Uterus (tissue), 4 donors: ENCODE measurements around the gene FILIP1. TPM values are rescaled to one million over a fixed set of nuclear protein-coding genes. Genes with fewer than 3 reads are reported as not detected.
A peak's percentile ranks its signal among the peaks of the same experiment; 100 is the strongest.

ENCODE experiments used
- DNase-seq, 2 donors: peaks; one replicate each; pipeline ENCODE4 v3.0.0-alpha.2; 2019 to 2020
- H3K27ac ChIP-seq, 2 donors: fragments of 200-600 bp; sonication (generic); 1 replicate in 1 of 2; 2 replicates in 1 of 2; pipeline ENCODE4 v1.5.1; 2016 to 2018
- H3K27me3 ChIP-seq, 2 donors: fragments of 200-600 bp; sonication (generic); one replicate each; pipeline ENCODE4 v1.5.1; 2018 to 2019; ENCODE audit warnings: control low read depth in 1 of 2
- H3K36me3 ChIP-seq, 2 donors: fragments of 200-600 bp; sonication (generic); one replicate each; pipeline ENCODE4 v1.5.1; 2019; ENCODE audit warnings: control low read depth in 1 of 2
- H3K4me1 ChIP-seq, 2 donors: fragments of 200-600 bp; sonication (generic); one replicate each; pipeline ENCODE4 v1.5.1; 2018 to 2019; ENCODE audit warnings: control low read depth in 1 of 2
- H3K4me3 ChIP-seq, 2 donors: fragments of 200-600 bp; sonication (generic); 1 replicate in 1 of 2; 2 replicates in 1 of 2; pipeline ENCODE4 v1.5.1; 2018 to 2019; ENCODE audit warnings: mild to moderate bottlenecking in 1 of 2
- H3K9me3 ChIP-seq, 2 donors: fragments of 200-600 bp; sonication (generic); one replicate each; pipeline ENCODE4 v1.5.1; 2019; ENCODE audit warnings: control low read depth in 1 of 2
- POLR2A ChIP-seq, 2 donors: fragments of 450-650 bp; IDR thresholded peaks; one replicate each; pipeline ENCODE4 v1.6.1; 2016; ENCODE audit warnings: antibody characterized with exemption in 2 of 2, mild to moderate bottlenecking in 1 of 2, moderate library complexity in 1 of 2
- intact Hi-C: fragments of 100-400 bp; cut with DNase I; formaldehyde crosslinking; loops from one replicate; pipeline ENCODE4 v1.15.1; 2023; ENCODE audit warnings: low total_unique reads
- total RNA-seq, 4 donors: library from RNA; depleted of rRNA in 3 of 4; stranded (reverse); fragments of >200 nt in 3 of 4; gene quantifications; one replicate each; pipeline versions ENCODE4 v1.1.0 to v1.2.4, GENCODE V29; 2014 to 2023
- TF ChIP-seq, protein P1 (sequence below), 4 experiments: fragments of 200-600 bp in 2 of 4; fragments of 450-650 bp in 2 of 4; sonication (generic) in 2 of 4; IDR thresholded peaks; one replicate each; pipeline ENCODE4 v1.5.1; 2016 to 2019; ENCODE audit warnings: antibody characterized with exemption in 4 of 4, mild to moderate bottlenecking in 2 of 4, moderate library complexity in 1 of 4
- donor health status: DM: yes; HTN: yes; CAD: no.

Gene FILIP1
- total RNA-seq, 4 donors from 2014 or later, result 4.7 to 23.1 (median 12.5) TPM

DNA sequence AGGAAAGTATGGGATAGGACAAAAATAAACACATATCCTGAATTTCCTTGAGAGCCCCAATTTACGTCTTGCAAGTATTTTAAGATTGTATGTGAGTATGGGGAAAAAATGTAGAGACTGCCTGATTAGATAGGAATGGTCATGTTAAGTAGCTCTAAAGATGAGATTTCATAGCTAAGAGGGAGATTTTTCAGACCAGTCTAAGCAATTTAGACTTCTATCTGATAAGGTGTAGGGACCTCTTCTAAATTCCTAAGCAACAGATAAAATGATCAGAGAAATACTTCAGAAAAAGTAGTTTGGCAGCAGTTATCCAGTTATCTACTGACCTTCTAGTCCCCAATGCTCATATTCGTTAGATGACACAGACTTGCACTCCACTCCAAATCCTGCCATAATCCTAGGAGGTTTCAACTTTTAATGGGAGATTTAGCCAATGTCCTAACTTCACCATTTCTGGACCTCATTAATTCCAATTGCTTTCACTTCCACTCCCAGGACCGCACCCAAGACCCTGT, 90.0 kb downstream of the FILIP1 start:
- no peak overlapping the region for H3K4me3 ChIP-seq
- intact Hi-C loops, result no loop called here
- H3K4me1 ChIP-seq, result no peaks in the 10 kb centered on the region
- no peaks in the 10 kb centered on the region for H3K36me3 ChIP-seq
- DNase-seq, result no peak
- no peaks in the 10 kb centered on the region for H3K9me3 ChIP-seq
- H3K27me3 ChIP-seq, result no peaks in the 10 kb centered on the region
- H3K27ac ChIP-seq, result no peak overlapping the region
- TF ChIP-seq POLR2A (IDR thresholded peaks at IDR 0.05), result no peak
- TF ChIP-seq, protein P1, sequence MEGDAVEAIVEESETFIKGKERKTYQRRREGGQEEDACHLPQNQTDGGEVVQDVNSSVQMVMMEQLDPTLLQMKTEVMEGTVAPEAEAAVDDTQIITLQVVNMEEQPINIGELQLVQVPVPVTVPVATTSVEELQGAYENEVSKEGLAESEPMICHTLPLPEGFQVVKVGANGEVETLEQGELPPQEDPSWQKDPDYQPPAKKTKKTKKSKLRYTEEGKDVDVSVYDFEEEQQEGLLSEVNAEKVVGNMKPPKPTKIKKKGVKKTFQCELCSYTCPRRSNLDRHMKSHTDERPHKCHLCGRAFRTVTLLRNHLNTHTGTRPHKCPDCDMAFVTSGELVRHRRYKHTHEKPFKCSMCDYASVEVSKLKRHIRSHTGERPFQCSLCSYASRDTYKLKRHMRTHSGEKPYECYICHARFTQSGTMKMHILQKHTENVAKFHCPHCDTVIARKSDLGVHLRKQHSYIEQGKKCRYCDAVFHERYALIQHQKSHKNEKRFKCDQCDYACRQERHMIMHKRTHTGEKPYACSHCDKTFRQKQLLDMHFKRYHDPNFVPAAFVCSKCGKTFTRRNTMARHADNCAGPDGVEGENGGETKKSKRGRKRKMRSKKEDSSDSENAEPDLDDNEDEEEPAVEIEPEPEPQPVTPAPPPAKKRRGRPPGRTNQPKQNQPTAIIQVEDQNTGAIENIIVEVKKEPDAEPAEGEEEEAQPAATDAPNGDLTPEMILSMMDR (IDR thresholded peaks at IDR 0.05), result no peak

DNA sequence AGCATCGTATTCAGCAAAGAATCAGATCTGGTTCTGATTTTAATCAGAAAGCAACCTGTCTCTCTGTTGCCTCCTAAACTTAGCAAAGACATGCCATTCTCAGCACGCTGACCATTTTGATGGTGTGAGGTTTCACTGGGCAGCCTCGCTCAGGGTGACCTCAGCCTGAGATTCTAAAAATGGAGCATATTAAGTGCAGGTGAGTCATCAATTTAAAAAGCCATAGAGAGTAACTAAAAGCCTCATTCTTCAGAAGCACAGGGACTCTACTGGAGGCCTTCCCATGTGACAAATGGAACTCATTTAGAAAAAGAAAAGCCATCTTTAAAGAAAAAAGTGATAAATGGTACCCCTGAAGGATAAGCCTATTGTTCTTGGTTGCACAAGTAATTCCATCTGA, 91.3 kb downstream of the FILIP1 start:
- intact Hi-C loops, result no loop called here
- Histone ChIP-seq H3K27ac (peak overlapping the region; percentile 48 to 52), H3K9me3 (no peaks in the 10 kb centered on the region), H3K4me3 (no peak overlapping the region), H3K4me1 (no peaks in the 10 kb centered on the region), H3K36me3 (no peaks in the 10 kb centered on the region), H3K27me3 (no peaks in the 10 kb centered on the region)
- TF ChIP-seq, protein P1 (IDR thresholded peaks at IDR 0.05), result no peak
- TF ChIP-seq POLR2A (IDR thresholded peaks at IDR 0.05), result no peak
- DNase-seq, result peak; percentile 36 to 58

DNA sequence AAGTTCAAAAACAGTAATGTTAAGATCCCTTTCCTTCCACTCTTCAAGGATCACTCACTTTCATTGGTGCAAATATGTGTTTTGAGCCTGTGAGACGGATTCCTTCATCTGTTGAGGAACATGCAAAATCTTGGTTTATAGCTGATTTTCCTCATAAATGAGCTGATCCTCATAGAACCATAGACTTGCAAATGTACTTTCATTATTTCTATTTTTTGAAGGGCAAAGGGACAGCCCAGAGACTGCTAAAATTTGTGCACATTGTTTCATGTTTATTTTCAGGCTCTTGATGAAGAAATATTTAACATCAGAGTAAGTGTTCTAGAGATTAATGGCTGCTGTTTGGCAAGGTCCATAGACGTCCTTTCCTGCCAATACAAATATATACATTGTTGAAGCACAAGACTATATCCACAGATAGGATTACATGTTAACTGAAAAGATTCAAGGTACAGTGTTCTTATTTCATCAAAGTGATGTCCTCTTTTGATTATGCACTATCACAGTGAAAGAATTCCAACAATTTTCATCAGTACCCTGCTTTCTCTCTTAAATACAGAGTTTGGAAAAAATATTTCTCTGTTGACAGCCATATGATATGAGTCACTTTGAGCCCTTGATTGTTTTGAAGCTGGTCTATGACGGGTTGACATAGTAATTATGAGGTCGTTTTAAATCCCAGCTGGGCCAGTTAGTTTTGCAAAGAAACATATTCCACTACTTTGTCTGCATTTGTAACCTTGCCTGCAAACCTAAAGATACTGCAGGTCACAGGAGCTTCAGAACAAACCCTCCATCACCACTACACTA, 95.7 kb downstream of the FILIP1 start:
- Histone ChIP-seq H3K36me3 (no peaks in the 10 kb centered on the region), H3K4me1 (no peaks in the 10 kb centered on the region), H3K9me3 (no peaks in the 10 kb centered on the region), H3K4me3 (no peak overlapping the region), H3K27me3 (no peaks in the 10 kb centered on the region), H3K27ac (no peak overlapping the region)
- DNase-seq, result no peak
- TF ChIP-seq, protein P1 (IDR thresholded peaks at IDR 0.05), result no peak
- TF ChIP-seq POLR2A (IDR thresholded peaks at IDR 0.05), result no peak
- intact Hi-C loops, result no loop called here

DNA sequence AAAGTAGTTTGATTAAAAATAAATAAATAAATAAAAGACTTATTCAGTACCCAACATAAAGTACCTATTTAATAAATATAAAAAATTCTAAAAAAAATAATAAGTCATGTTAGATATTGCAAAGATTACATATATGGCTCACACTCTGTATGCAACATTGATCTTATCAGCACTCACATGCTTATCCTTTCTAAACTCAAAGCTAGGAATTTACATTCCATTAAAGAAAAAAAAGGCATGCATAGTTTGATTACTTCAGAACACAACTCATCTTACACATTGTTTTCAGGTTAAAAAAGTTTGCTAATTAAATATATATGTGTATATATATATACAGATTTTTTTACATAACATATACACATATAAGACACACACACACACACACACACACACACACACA, 96.4 kb downstream of the FILIP1 start:
- no peaks in the 10 kb centered on the region for H3K9me3 ChIP-seq

More for the DNA sequence above, 96.4 kb downstream of the FILIP1 start:
- H3K4me1 ChIP-seq, result no peaks in the 10 kb centered on the region
- no peak for DNase-seq
- H3K27ac ChIP-seq, result no peak overlapping the region
- H3K4me3 ChIP-seq, result no peak overlapping the region
- no peaks in the 10 kb centered on the region for H3K27me3 ChIP-seq
- intact Hi-C loops, result no loop called here
- TF ChIP-seq, protein P1 (IDR thresholded peaks at IDR 0.05), result no peak
- TF ChIP-seq POLR2A (IDR thresholded peaks at IDR 0.05), result no peak
- no peaks in the 10 kb centered on the region for H3K36me3 ChIP-seq
